ENCODE data around the gene WASF1. TPM values are rescaled to one million over a fixed set of nuclear protein-coding genes. Genes with fewer than 3 reads are reported as not detected.

Gene WASF1
- total RNA-seq, 1 donor from 2014 or later = 6.2 TPM

DNA sequence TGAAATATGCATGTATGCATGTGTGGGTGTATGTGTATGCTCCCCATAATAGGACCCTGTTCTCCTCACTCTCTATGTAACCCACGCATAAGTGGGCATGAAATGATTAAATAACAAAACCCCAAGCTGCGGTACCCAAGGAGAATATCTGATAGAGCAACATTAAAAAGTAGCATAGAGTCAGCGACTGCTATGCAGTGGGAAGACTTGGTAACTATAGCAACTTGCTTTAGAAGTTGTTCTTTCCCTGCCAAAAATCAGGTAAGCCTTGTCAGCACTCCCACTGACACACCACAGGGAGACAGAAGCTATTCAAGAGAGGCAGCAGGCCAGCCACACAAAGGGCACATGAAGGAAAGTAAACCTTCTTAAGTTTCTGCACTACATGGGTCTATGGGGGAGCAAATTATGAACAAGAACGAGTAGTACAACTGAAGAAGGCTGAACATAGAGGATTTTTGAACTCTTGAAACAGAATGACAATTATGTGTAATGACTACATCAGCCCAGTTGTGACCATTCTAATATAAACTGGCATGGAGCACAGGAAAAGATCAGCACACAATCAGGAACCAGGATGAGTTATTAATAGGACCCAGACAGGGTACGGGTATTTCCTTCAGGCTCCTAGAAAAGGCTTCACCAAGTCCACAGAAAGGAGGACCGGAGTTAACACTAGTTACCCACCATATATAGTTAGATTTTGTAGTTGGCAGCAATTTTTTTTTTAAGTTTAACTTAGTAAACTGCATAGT is 111.5 kb downstream of the WASF1 start:
- Mint-ChIP-seq H3K27me3 (peaks cover 9% of the 10 kb centered on the region), H3K36me3 (ENCODE audit: low read depth) (no peaks in the 10 kb centered on the region), H3K27ac (no peak overlapping the region), H3K4me3 (no peak overlapping the region), H3K9me3 (no peaks in the 10 kb centered on the region), H3K4me1 (peaks cover 19% of the 10 kb centered on the region)
- TF ChIP-seq, protein P1, sequence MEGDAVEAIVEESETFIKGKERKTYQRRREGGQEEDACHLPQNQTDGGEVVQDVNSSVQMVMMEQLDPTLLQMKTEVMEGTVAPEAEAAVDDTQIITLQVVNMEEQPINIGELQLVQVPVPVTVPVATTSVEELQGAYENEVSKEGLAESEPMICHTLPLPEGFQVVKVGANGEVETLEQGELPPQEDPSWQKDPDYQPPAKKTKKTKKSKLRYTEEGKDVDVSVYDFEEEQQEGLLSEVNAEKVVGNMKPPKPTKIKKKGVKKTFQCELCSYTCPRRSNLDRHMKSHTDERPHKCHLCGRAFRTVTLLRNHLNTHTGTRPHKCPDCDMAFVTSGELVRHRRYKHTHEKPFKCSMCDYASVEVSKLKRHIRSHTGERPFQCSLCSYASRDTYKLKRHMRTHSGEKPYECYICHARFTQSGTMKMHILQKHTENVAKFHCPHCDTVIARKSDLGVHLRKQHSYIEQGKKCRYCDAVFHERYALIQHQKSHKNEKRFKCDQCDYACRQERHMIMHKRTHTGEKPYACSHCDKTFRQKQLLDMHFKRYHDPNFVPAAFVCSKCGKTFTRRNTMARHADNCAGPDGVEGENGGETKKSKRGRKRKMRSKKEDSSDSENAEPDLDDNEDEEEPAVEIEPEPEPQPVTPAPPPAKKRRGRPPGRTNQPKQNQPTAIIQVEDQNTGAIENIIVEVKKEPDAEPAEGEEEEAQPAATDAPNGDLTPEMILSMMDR (IDR thresholded peaks at IDR 0.05) = no peak
- POLR2A ChIA-PET = no interaction called here
- intact Hi-C loops (cut with micrococcal nuclease) = no loop called here
- DNase-seq (no peak), ATAC-seq (ENCODE audit: low read depth) (no peak)
- CTCF ChIA-PET = no interaction called here

DNA sequence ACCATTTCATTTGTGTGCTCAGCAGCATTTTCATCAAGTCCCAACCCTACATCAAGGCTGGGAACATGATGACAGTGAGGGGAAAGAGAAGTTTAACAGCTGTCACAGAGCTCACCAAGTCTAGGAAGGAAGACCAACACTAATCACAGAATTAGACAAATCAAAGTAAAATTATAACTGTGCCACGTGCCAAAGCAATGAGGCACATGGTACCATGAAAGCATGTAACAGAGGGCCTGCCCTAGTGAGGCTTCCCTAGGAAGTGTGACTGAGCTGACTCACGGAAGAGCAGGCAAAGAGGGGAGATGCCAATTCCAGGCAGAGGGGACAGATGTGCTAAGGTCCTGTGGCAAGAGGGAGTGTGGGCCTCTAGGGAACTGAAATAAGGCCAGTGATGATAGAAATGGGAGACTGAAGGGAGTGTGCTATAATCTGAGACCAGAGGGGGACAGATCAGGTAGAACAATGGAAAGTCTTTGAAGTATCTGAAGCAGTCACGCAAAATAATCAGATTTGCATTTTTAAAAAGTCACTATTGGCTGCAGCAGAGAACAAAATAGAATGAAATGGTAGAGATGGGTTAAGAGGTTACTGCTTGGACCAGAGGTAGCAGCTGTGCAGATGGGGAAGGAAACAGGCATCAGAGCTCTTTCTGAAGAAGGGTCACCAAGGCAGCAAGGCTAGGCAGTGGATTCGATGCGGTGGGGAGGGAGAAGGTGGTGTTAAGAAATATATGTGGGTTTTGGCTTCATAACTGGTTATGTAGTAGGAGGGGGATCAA is 114.5 kb downstream of the WASF1 start:
- TF ChIP-seq, protein P1 (IDR thresholded peaks at IDR 0.05) = no peak
- no peak for DNase-seq
- intact Hi-C loops (cut with micrococcal nuclease) = no loop called here
- H3K4me3 Mint-ChIP-seq = no peak overlapping the region
- POLR2A ChIA-PET = no interaction called here
- no peaks in the 10 kb centered on the region for H3K36me3 Mint-ChIP-seq (ENCODE audit: low read depth)
- no peaks in the 10 kb centered on the region for H3K9me3 Mint-ChIP-seq
- ATAC-seq (ENCODE audit: low read depth) = no peak
- H3K27ac Mint-ChIP-seq = no peak overlapping the region
- H3K4me1 Mint-ChIP-seq = peaks cover 19% of the 10 kb centered on the region
- CTCF ChIA-PET = no interaction called here
- H3K27me3 Mint-ChIP-seq = peaks cover 16% of the 10 kb centered on the region

DNA sequence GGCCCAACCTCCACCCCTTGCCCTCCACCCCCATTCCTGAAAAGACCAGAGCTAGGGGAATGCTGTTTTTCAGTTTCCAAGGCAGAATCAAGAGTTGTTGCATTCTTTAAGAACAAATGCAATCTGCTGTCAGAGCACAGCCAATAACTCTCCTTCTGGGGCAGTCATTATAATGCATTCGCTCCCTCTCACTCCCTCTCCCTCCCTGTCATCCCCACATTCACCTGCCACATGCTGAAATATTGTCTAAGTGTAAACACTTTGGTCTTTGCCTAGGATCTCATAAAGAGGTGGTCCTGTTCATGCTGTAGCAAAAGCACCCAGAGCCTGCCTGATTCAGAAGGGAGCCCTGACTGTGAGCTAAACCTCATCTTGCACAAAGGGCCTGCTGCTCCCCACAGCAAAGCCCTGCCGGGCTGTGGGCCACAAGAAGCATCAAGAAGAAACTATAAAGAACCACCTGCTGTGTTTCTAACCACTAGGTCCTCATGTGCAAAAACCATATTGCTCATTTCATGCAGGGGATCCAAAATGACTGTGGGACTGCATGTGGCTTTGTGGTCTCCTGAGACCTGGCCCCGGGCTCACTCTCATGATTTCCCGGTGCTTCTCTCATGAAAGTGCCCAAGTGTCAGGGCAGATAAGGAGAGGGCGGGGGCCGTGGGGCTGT is 115.7 kb downstream of the WASF1 start:
- no peaks in the 10 kb centered on the region for H3K36me3 Mint-ChIP-seq (ENCODE audit: low read depth)
- DNase-seq (no peak), ATAC-seq (ENCODE audit: low read depth) (no peak)
- CTCF ChIA-PET = no interaction called here
- POLR2A ChIA-PET = no interaction called here
- H3K27ac Mint-ChIP-seq = no peak overlapping the region
- intact Hi-C loops (cut with micrococcal nuclease) = no loop called here
- peaks cover 18% of the 10 kb centered on the region for H3K27me3 Mint-ChIP-seq
- H3K4me1 Mint-ChIP-seq = peaks cover 19% of the 10 kb centered on the region
- TF ChIP-seq, protein P1 (IDR thresholded peaks at IDR 0.05) = no peak
- H3K4me3 Mint-ChIP-seq = no peak overlapping the region
- H3K9me3 Mint-ChIP-seq = no peaks in the 10 kb centered on the region

DNA sequence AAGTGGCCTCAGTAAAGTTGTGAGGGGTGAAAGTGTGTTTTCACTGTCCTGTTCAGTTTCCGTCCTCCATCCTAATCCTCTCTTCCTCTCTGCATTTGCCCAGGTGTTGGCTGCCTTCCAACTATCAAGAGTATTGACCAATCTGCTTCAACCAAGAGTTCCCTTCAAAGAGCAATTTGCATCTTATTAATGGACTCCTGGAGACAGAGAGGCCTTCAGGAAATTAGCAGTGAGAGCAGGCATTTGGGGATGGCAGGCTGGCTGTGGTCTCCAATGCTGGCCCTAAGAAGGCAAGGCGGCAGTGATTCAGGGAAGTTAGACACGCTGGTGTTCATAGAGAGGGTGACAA is 124.1 kb downstream of the WASF1 start:
- TF ChIP-seq, protein P1 (IDR thresholded peaks at IDR 0.05) = no peak
- POLR2A ChIA-PET = no interaction called here
- intact Hi-C loops (cut with micrococcal nuclease) = no loop called here
- DNase-seq = no peak
- Mint-ChIP-seq H3K27ac (no peak overlapping the region), H3K4me1 (no peaks in the 10 kb centered on the region), H3K27me3 (peaks cover 14% of the 10 kb centered on the region), H3K9me3 (no peaks in the 10 kb centered on the region), H3K4me3 (no peak overlapping the region), H3K36me3 (ENCODE audit: low read depth) (no peaks in the 10 kb centered on the region)
- CTCF ChIA-PET = no interaction called here
- no peak for ATAC-seq (ENCODE audit: low read depth)

All from activated B cell treated with CpG ODN at 0.5 μM for 24 hours (primary cell).